ENCODE results near the gene TTF1. TPM values are rescaled to one million over a fixed set of nuclear protein-coding genes. Genes with fewer than 3 reads are reported as not detected.

The TTF1 gene
- total RNA-seq, 1 experiment from 2014 or later: 16.0 TPM

DNA sequence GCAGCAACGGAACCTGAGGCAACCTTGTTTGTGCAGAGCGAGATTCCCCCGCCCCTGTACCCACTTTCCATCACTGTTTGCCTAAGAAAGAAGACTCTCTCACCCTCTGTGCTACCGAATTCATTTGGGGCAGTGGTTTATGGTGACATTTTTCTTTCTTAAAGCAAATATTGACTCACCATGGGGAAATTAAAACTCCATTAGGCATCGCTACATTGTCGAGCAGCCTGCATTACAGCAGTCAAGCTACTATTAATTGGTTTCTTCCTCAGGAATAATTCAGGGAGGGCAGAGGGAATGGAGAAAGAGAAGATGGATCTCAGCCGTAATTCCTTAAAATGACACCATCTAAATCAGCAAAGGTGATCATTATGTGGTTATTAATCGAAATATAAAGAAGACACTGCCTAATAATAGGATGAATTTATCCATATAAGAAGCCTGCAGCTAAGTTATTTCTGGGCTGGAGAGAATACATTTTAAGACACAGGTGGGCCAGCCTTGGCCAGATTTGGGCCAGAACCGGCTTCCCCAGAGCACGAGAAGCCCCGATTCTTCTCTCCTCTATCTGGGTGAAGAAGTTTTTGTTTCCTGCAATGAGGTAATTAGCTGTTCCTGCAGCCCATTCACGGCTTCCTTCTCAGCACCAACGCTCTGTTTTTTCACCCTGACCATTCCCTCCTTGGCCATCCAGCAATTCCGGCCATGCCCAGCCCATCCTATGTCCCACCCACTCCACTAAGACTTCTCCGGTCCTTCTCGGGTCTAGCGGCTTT is 20.2 kb upstream of the TTF1 start:
- Histone ChIP-seq H3K4me3 (no peak overlapping the region), H4K20me1 (ENCODE audit: insufficient read depth) (0 out of 2 replicates have a peak, but pooled peaks cover 3% of the 10 kb centered on the region), H3K4me1 (replicated peaks; ENCODE audit: insufficient read depth) (no peaks in the 10 kb centered on the region), H3K27me3 (ENCODE audit: insufficient read depth, low read depth) (peaks cover 98% of the 10 kb centered on the region), H3K36me3 (ENCODE audit: low read depth) (no peaks in the 10 kb centered on the region), H3K9me3 (ENCODE audit: insufficient read depth, low read depth) (0 out of 2 replicates have a peak, but pooled peaks cover 5% of the 10 kb centered on the region), H3F3A (ENCODE audit: insufficient read depth, low read depth) (peaks cover 3% of the 10 kb centered on the region; the same call in 1 of the 2 replicates), H3K79me2 (ENCODE audit: low read depth) (no peaks in the 10 kb centered on the region), H3K4me2 (no peak overlapping the region), H3K27ac (no peak overlapping the region), H2AFZ (no peak overlapping the region), H3K9me2 (ENCODE audit: insufficient read depth) (no peaks in the 10 kb centered on the region)
- TF ChIP-seq, protein P1, sequence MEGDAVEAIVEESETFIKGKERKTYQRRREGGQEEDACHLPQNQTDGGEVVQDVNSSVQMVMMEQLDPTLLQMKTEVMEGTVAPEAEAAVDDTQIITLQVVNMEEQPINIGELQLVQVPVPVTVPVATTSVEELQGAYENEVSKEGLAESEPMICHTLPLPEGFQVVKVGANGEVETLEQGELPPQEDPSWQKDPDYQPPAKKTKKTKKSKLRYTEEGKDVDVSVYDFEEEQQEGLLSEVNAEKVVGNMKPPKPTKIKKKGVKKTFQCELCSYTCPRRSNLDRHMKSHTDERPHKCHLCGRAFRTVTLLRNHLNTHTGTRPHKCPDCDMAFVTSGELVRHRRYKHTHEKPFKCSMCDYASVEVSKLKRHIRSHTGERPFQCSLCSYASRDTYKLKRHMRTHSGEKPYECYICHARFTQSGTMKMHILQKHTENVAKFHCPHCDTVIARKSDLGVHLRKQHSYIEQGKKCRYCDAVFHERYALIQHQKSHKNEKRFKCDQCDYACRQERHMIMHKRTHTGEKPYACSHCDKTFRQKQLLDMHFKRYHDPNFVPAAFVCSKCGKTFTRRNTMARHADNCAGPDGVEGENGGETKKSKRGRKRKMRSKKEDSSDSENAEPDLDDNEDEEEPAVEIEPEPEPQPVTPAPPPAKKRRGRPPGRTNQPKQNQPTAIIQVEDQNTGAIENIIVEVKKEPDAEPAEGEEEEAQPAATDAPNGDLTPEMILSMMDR (conservative IDR thresholded peaks at IDR 0.05): no peak
- no peak for TF ChIP-seq EZH2 (IDR thresholded peaks at IDR 0.05; ENCODE audit: low read depth)
- ChIA-PET POLR2A (ENCODE audit: unreplicated experiment) (no interaction called here), CTCF (no interaction called here)
- no peak for DNase-seq
- intact Hi-C loops (cut with micrococcal nuclease; ENCODE audit: unreplicated experiment): no loop called here
- BruUV-seq (replicated peaks): no TSS peak

GRCh38 chr9:132425675-132426062 is 19.0 kb upstream of the TTF1 start:
- Histone ChIP-seq H3K9me3 (ENCODE audit: insufficient read depth, low read depth) (no peaks in the 10 kb centered on the region), H2AFZ (no peak overlapping the region), H3K36me3 (ENCODE audit: low read depth) (no peaks in the 10 kb centered on the region), H3K27me3 (ENCODE audit: insufficient read depth, low read depth) (peaks cover 98% of the 10 kb centered on the region), H3K79me2 (ENCODE audit: low read depth) (no peaks in the 10 kb centered on the region), H4K20me1 (ENCODE audit: insufficient read depth) (0 out of 2 replicates have a peak, but pooled peaks cover 3% of the 10 kb centered on the region), H3K27ac (no peak overlapping the region), H3F3A (ENCODE audit: insufficient read depth, low read depth) (peaks cover 3% of the 10 kb centered on the region; the same call in 1 of the 2 replicates), H3K4me3 (no peak overlapping the region), H3K4me1 (replicated peaks; ENCODE audit: insufficient read depth) (no peaks in the 10 kb centered on the region), H3K9me2 (ENCODE audit: insufficient read depth) (no peaks in the 10 kb centered on the region), H3K4me2 (no peak overlapping the region)
- intact Hi-C loops (cut with micrococcal nuclease; ENCODE audit: unreplicated experiment): no loop called here
- no peak for DNase-seq
- TF ChIP-seq EZH2 (IDR thresholded peaks at IDR 0.05; ENCODE audit: low read depth): no peak
- TF ChIP-seq, protein P1 (conservative IDR thresholded peaks at IDR 0.05): no peak
- POLR2A ChIA-PET (ENCODE audit: unreplicated experiment): no interaction called here
- CTCF ChIA-PET: interaction anchor here (0.6 kb wide), 1 partner anchor 139 kb away, joined by 8 read pairs; no protein-coding TSS in a partner anchor
- no TSS peak for BruUV-seq (replicated peaks)

GRCh38 chr9:132424857-132425674 is 18.4 kb upstream of the TTF1 start:
- no peak for TF ChIP-seq EZH2 (IDR thresholded peaks at IDR 0.05; ENCODE audit: low read depth)
- TF ChIP-seq, protein P1 (conservative IDR thresholded peaks at IDR 0.05): no peak
- 0 out of 2 replicates have a peak, but pooled peaks cover 3% of the 10 kb centered on the region for H4K20me1 ChIP-seq (ENCODE audit: insufficient read depth)
- H3K4me3 ChIP-seq: no peak overlapping the region
- H3K9me3 ChIP-seq (ENCODE audit: insufficient read depth, low read depth): no peaks in the 10 kb centered on the region
- no peak for DNase-seq
- H3K79me2 ChIP-seq (ENCODE audit: low read depth): no peaks in the 10 kb centered on the region
- H2AFZ ChIP-seq: no peak overlapping the region
- ChIA-PET CTCF (interaction anchor here (0.6 kb wide), 1 partner anchor 139 kb away, joined by 8 read pairs; no protein-coding TSS in a partner anchor), POLR2A (ENCODE audit: unreplicated experiment) (interaction anchor here (0.7 kb wide), 1 partner anchor 148 kb away, joined by 4 read pairs; no protein-coding TSS in a partner anchor)
- H3K36me3 ChIP-seq (ENCODE audit: low read depth): no peaks in the 10 kb centered on the region
- H3K9me2 ChIP-seq (ENCODE audit: insufficient read depth): no peaks in the 10 kb centered on the region
- H3K27me3 ChIP-seq (ENCODE audit: insufficient read depth, low read depth): peaks cover 98% of the 10 kb centered on the region
- H3F3A ChIP-seq (ENCODE audit: insufficient read depth, low read depth): peaks cover 3% of the 10 kb centered on the region; the same call in 1 of the 2 replicates
- intact Hi-C loops (cut with micrococcal nuclease; ENCODE audit: unreplicated experiment): no loop called here
- H3K4me2 ChIP-seq: no peak overlapping the region
- no TSS peak for BruUV-seq (replicated peaks)
- no peaks in the 10 kb centered on the region for H3K4me1 ChIP-seq (replicated peaks; ENCODE audit: insufficient read depth)
- H3K27ac ChIP-seq: no peak overlapping the region

Measured in PC-9 (cell line).